HG02970 (cell line): ENCODE data around the gene PPP6R3.
"Not testable (repeated sequence)": the region's sequence is repeated elsewhere in the genome, so short reads cannot be mapped to it uniquely, and the experiment has no call there.

ENCODE experiments used
- ATAC-seq: cut with Tn5 transposase; IDR thresholded peaks from one replicate; pipeline ENCODE4 v1.9.1; 2021; ENCODE audit warnings: mild to moderate bottlenecking, moderate library complexity, moderate number of reproducible peaks; ENCODE audit not compliant: unreplicated experiment, low FRiP score

The PPP6R3 gene

GRCh38 chr11:68433541-68433940 is 27.0 kb upstream of the PPP6R3 start:
- ATAC-seq = no peak

- ATAC-seq = not testable (repeated sequence)
These were observed 26.4 kb upstream of the PPP6R3 start for GRCh38 chr11:68434159-68434558.

GRCh38 chr11:68436162-68436888 is 24.2 kb upstream of the PPP6R3 start:
- no peak for ATAC-seq

GRCh38 chr11:68436985-68437926 is 23.3 kb upstream of the PPP6R3 start:
- no peak for ATAC-seq

GRCh38 chr11:68437927-68438657 is 22.5 kb upstream of the PPP6R3 start:
- no peak for ATAC-seq

GRCh38 chr11:68438658-68439259 is 21.8 kb upstream of the PPP6R3 start:
- ATAC-seq = no peak

GRCh38 chr11:68439355-68440065 is 21.0 kb upstream of the PPP6R3 start:
- no peak for ATAC-seq

GRCh38 chr11:68440224-68440623 is 20.3 kb upstream of the PPP6R3 start:
- no peak for ATAC-seq

GRCh38 chr11:68441466-68442230 is 18.9 kb upstream of the PPP6R3 start:
- ATAC-seq = no peak

GRCh38 chr11:68442433-68442832 is 18.1 kb upstream of the PPP6R3 start:
- no peak for ATAC-seq

GRCh38 chr11:68444566-68444965 is 16.0 kb upstream of the PPP6R3 start:
- no peak for ATAC-seq

- no peak for ATAC-seq
These were observed 15.0 kb upstream of the PPP6R3 start for GRCh38 chr11:68445531-68446035.

- no peak for ATAC-seq
These were observed 14.4 kb upstream of the PPP6R3 start for GRCh38 chr11:68446046-68446725.

GRCh38 chr11:68447015-68447801 is 13.3 kb upstream of the PPP6R3 start:
- no peak for ATAC-seq

GRCh38 chr11:68447914-68448313 is 12.6 kb upstream of the PPP6R3 start:
- not testable (repeated sequence) for ATAC-seq

GRCh38 chr11:68448604-68449011 is 11.9 kb upstream of the PPP6R3 start:
- no peak for ATAC-seq

- no peak for ATAC-seq
These were observed 10.6 kb upstream of the PPP6R3 start for GRCh38 chr11:68449951-68450350.

GRCh38 chr11:68450711-68451110 is 9.8 kb upstream of the PPP6R3 start:
- ATAC-seq = no peak
